HG03025 (cell line): Measurements from ENCODE around the gene GPD2.
"Not testable (repeated sequence)": the region's sequence is repeated elsewhere in the genome, so short reads cannot be mapped to it uniquely, and the experiment has no call there.

Experiments
- ATAC-seq: cut with Tn5 transposase; IDR thresholded peaks from one replicate; pipeline ENCODE4 v1.9.1; 2021; ENCODE audit warnings: mild to moderate bottlenecking, moderate library complexity; ENCODE audit not compliant: unreplicated experiment, low FRiP score

GPD2 gene

GRCh38 chr2:156580501-156580900 lies 144.3 kb downstream of the GPD2 start:
- ATAC-seq = no peak

- ATAC-seq = no peak
Observed at GRCh38 chr2:156581280-156581679, 145.1 kb downstream of the GPD2 start.

GRCh38 chr2:156585457-156585856 lies 149.3 kb downstream of the GPD2 start:
- ATAC-seq = no peak

- ATAC-seq = no peak
Observed at GRCh38 chr2:156586621-156587020, 150.4 kb downstream of the GPD2 start.

GRCh38 chr2:156589381-156590079 lies 153.4 kb downstream of the GPD2 start:
- peak; percentile 60 for ATAC-seq

GRCh38 chr2:156590085-156590739 lies 154.0 kb downstream of the GPD2 start:
- no peak for ATAC-seq

- no peak for ATAC-seq
Observed at GRCh38 chr2:156592809-156593593, 156.8 kb downstream of the GPD2 start.

GRCh38 chr2:156593594-156593921 lies 157.4 kb downstream of the GPD2 start:
- ATAC-seq = no peak

GRCh38 chr2:156598563-156598962 lies 162.4 kb downstream of the GPD2 start:
- ATAC-seq = no peak

GRCh38 chr2:156600196-156600595 lies 164.0 kb downstream of the GPD2 start:
- no peak for ATAC-seq

GRCh38 chr2:156601855-156602551 lies 165.8 kb downstream of the GPD2 start:
- no peak for ATAC-seq

- ATAC-seq = no peak
Observed at GRCh38 chr2:156602552-156602933, 166.4 kb downstream of the GPD2 start.

GRCh38 chr2:156615836-156616322 lies 179.7 kb downstream of the GPD2 start:
- no peak for ATAC-seq

GRCh38 chr2:156618071-156618470 lies 181.9 kb downstream of the GPD2 start:
- not testable (repeated sequence) for ATAC-seq

GRCh38 chr2:156619021-156619539 lies 182.9 kb downstream of the GPD2 start:
- ATAC-seq = no peak

- ATAC-seq = no peak
Observed at GRCh38 chr2:156622491-156622890, 186.3 kb downstream of the GPD2 start.

- ATAC-seq = no peak
Observed at GRCh38 chr2:156625360-156626170, 189.4 kb downstream of the GPD2 start.

- ATAC-seq = no peak
Observed at GRCh38 chr2:156626931-156627330, 190.8 kb downstream of the GPD2 start.

GRCh38 chr2:156630579-156631337 lies 194.6 kb downstream of the GPD2 start:
- ATAC-seq = no peak
